ENCODE data around the gene SLC25A25. TPM values are rescaled to one million over a fixed set of nuclear protein-coding genes. Genes with fewer than 3 reads are reported as not detected.

Gene SLC25A25
- total RNA-seq, 1 experiment from 2014 or later, result 10.7 TPM

GRCh38 chr9:128082151-128082550, 14.1 kb downstream of the SLC25A25 start:
- Histone ChIP-seq H3K4me3 (ENCODE audit: low read depth in 2 of 2, low read length in 2 of 2) (no peak overlapping the region), H3K27me3 (ENCODE audit: control insufficient read depth, insufficient read depth, low read length) (no peaks in the 10 kb centered on the region), H3K27ac (ENCODE audit: low read length) (peak overlapping the region; percentile 68), H3K36me3 (ENCODE audit: control insufficient read depth, insufficient read depth, low read length) (no peaks in the 10 kb centered on the region), H3K9me3 (ENCODE audit: control insufficient read depth, insufficient read depth, low read depth, low read length) (no peaks in the 10 kb centered on the region), H3K4me1 (ENCODE audit: control insufficient read depth, insufficient read depth, low read length) (peaks cover 40% of the 10 kb centered on the region)
- no peak for TF ChIP-seq SIN3A (IDR thresholded peaks at IDR 0.05; ENCODE audit: borderline replicate concordance, insufficient read depth, low read depth, low read length)
- POLR2A ChIA-PET, result no interaction called here
- CTCF ChIA-PET, result no interaction called here
- in situ Hi-C loops (cut with HindIII; ENCODE audit: low pct_unique_long_range_greater_than_20kb, low sequenced_read_pairs) (loop anchor here (25.0 kb wide), 1 partner anchor 145 kb away; the partner anchor contains the start of genes DPM2 and PIP5KL1), intact Hi-C loops (cut with micrococcal nuclease; ENCODE audit: unreplicated experiment) (no loop called here)
- ATAC-seq (no peak), DNase-seq (ENCODE audit: low read depth, low spot score) (no peak)
- BruUV-seq (replicated peaks), result no TSS peak

DNA sequence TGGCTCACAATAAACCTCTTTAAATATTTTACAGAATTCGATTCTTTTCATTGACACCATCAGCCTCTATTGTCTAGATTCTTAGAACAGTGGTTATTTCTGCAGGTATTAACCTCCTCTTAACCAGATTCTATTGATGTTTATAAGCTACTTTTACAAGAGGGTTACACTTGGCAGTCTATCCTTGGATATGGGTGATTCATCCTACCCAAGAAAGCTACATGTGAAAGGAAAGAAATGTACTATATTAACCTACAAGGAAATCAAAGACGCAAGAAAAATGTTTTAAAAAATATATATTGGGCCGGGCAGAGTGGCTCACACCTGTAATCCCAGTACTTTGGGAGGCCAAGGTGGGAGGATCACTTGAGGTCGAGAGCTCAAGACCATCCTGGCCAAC, 16.7 kb downstream of the SLC25A25 start:
- POLR2A ChIA-PET, result no interaction called here
- Histone ChIP-seq H3K27me3 (ENCODE audit: control insufficient read depth, insufficient read depth, low read length) (no peaks in the 10 kb centered on the region), H3K4me1 (ENCODE audit: control insufficient read depth, insufficient read depth, low read length) (peaks cover 21% of the 10 kb centered on the region), H3K36me3 (ENCODE audit: control insufficient read depth, insufficient read depth, low read length) (no peaks in the 10 kb centered on the region), H3K9me3 (ENCODE audit: control insufficient read depth, insufficient read depth, low read depth, low read length) (no peaks in the 10 kb centered on the region), H3K4me3 (ENCODE audit: low read depth in 2 of 2, low read length in 2 of 2) (no peak overlapping the region), H3K27ac (ENCODE audit: low read length) (no peak overlapping the region)
- in situ Hi-C loops (cut with HindIII; ENCODE audit: low pct_unique_long_range_greater_than_20kb, low sequenced_read_pairs) (loop anchor here (25.0 kb wide), 1 partner anchor 147 kb away; the partner anchor contains the start of genes DPM2 and PIP5KL1), intact Hi-C loops (cut with micrococcal nuclease; ENCODE audit: unreplicated experiment) (no loop called here)
- ATAC-seq (no peak), DNase-seq (ENCODE audit: low read depth, low spot score) (no peak)
- BruUV-seq (replicated peaks), result no TSS peak
- TF ChIP-seq SIN3A (IDR thresholded peaks at IDR 0.05; ENCODE audit: borderline replicate concordance, insufficient read depth, low read depth, low read length) (no peak), POLR2AphosphoS5 (IDR thresholded peaks at IDR 0.05; ENCODE audit: low read depth, low read length) (no peak), TCF7L2 (IDR thresholded peaks at IDR 0.05; ENCODE audit: low read depth, low read length) (no peak)
- TF ChIP-seq, protein P1, sequence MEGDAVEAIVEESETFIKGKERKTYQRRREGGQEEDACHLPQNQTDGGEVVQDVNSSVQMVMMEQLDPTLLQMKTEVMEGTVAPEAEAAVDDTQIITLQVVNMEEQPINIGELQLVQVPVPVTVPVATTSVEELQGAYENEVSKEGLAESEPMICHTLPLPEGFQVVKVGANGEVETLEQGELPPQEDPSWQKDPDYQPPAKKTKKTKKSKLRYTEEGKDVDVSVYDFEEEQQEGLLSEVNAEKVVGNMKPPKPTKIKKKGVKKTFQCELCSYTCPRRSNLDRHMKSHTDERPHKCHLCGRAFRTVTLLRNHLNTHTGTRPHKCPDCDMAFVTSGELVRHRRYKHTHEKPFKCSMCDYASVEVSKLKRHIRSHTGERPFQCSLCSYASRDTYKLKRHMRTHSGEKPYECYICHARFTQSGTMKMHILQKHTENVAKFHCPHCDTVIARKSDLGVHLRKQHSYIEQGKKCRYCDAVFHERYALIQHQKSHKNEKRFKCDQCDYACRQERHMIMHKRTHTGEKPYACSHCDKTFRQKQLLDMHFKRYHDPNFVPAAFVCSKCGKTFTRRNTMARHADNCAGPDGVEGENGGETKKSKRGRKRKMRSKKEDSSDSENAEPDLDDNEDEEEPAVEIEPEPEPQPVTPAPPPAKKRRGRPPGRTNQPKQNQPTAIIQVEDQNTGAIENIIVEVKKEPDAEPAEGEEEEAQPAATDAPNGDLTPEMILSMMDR (IDR thresholded peaks at IDR 0.05), result no peak
- TF ChIP-seq, protein P2, sequence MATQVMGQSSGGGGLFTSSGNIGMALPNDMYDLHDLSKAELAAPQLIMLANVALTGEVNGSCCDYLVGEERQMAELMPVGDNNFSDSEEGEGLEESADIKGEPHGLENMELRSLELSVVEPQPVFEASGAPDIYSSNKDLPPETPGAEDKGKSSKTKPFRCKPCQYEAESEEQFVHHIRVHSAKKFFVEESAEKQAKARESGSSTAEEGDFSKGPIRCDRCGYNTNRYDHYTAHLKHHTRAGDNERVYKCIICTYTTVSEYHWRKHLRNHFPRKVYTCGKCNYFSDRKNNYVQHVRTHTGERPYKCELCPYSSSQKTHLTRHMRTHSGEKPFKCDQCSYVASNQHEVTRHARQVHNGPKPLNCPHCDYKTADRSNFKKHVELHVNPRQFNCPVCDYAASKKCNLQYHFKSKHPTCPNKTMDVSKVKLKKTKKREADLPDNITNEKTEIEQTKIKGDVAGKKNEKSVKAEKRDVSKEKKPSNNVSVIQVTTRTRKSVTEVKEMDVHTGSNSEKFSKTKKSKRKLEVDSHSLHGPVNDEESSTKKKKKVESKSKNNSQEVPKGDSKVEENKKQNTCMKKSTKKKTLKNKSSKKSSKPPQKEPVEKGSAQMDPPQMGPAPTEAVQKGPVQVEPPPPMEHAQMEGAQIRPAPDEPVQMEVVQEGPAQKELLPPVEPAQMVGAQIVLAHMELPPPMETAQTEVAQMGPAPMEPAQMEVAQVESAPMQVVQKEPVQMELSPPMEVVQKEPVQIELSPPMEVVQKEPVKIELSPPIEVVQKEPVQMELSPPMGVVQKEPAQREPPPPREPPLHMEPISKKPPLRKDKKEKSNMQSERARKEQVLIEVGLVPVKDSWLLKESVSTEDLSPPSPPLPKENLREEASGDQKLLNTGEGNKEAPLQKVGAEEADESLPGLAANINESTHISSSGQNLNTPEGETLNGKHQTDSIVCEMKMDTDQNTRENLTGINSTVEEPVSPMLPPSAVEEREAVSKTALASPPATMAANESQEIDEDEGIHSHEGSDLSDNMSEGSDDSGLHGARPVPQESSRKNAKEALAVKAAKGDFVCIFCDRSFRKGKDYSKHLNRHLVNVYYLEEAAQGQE (IDR thresholded peaks at IDR 0.05; ENCODE audit: insufficient read depth in 1 of 2, low read depth in 2 of 2, low read length in 1 of 2), result no peak
- CTCF ChIA-PET, result interaction anchor here (0.7 kb wide), 2 partner anchors 25 to 703 kb away, joined by 3 to 4 read pairs; no protein-coding TSS in a partner anchor

DNA sequence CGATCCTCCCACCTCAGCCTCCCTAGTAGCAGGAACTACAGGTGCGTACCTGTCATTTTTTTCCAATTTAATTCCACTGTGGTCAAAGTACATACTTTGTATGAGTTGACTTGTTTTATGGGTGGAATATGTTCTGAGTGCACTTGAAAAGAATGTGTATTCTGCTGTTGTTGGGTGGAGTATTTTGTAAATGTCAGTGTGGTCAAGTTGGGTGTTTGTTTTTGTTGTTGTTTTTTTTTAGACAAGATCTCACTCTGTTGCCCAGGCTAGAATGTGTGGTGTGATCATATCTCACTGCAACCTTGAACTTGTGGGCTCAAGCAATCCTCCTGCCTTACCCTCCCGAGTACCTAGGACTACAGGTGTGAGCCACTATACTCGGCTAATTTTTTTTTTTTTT, 17.9 kb downstream of the SLC25A25 start:
- Histone ChIP-seq H3K27me3 (ENCODE audit: control insufficient read depth, insufficient read depth, low read length) (no peaks in the 10 kb centered on the region), H3K36me3 (ENCODE audit: control insufficient read depth, insufficient read depth, low read length) (no peaks in the 10 kb centered on the region), H3K4me1 (ENCODE audit: control insufficient read depth, insufficient read depth, low read length) (peaks cover 13% of the 10 kb centered on the region), H3K9me3 (ENCODE audit: control insufficient read depth, insufficient read depth, low read depth, low read length) (no peaks in the 10 kb centered on the region), H3K4me3 (ENCODE audit: low read depth in 2 of 2, low read length in 2 of 2) (no peak overlapping the region), H3K27ac (ENCODE audit: low read length) (no peak overlapping the region)
- intact Hi-C loops (cut with micrococcal nuclease; ENCODE audit: unreplicated experiment), result no loop called here
- no peak for ATAC-seq
- POLR2A ChIA-PET, result no interaction called here
- CTCF ChIA-PET, result no interaction called here
- no peak for DNase-seq (ENCODE audit: low read depth, low spot score)
- BruUV-seq (replicated peaks), result no TSS peak
- in situ Hi-C loops (cut with HindIII; ENCODE audit: low pct_unique_long_range_greater_than_20kb, low sequenced_read_pairs), result loop anchor here (25.0 kb wide), 1 partner anchor 149 kb away; the partner anchor contains the start of genes DPM2 and PIP5KL1
- TF ChIP-seq POLR2AphosphoS5 (IDR thresholded peaks at IDR 0.05; ENCODE audit: low read depth, low read length) (no peak), TCF7L2 (IDR thresholded peaks at IDR 0.05; ENCODE audit: low read depth, low read length) (no peak), SIN3A (IDR thresholded peaks at IDR 0.05; ENCODE audit: borderline replicate concordance, insufficient read depth, low read depth, low read length) (no peak)
- TF ChIP-seq, protein P2 (IDR thresholded peaks at IDR 0.05; ENCODE audit: insufficient read depth in 1 of 2, low read depth in 2 of 2, low read length in 1 of 2), result no peak
- TF ChIP-seq, protein P1 (IDR thresholded peaks at IDR 0.05), result no peak
